HG02571 (cell line): ENCODE results near the gene KIDINS220.

Experiments
- ATAC-seq: cut with Tn5 transposase; IDR thresholded peaks from one replicate; pipeline ENCODE4 v1.9.1; 2021; ENCODE audit warnings: mild to moderate bottlenecking, moderate library complexity; ENCODE audit not compliant: unreplicated experiment

The KIDINS220 gene

GRCh38 chr2:8853426-8853825 lies 16.0 kb upstream of the KIDINS220 start:
- no peak for ATAC-seq

- ATAC-seq = no peak
These were observed 14.6 kb upstream of the KIDINS220 start for GRCh38 chr2:8851811-8852560.

GRCh38 chr2:8850845-8851487 lies 13.6 kb upstream of the KIDINS220 start:
- no peak for ATAC-seq

GRCh38 chr2:8849327-8849726 lies 11.9 kb upstream of the KIDINS220 start:
- ATAC-seq = no peak

- ATAC-seq = no peak
These were observed 11.1 kb upstream of the KIDINS220 start for GRCh38 chr2:8848328-8849100.

- no peak for ATAC-seq
These were observed 10.0 kb upstream of the KIDINS220 start for GRCh38 chr2:8847400-8847799.

DNA sequence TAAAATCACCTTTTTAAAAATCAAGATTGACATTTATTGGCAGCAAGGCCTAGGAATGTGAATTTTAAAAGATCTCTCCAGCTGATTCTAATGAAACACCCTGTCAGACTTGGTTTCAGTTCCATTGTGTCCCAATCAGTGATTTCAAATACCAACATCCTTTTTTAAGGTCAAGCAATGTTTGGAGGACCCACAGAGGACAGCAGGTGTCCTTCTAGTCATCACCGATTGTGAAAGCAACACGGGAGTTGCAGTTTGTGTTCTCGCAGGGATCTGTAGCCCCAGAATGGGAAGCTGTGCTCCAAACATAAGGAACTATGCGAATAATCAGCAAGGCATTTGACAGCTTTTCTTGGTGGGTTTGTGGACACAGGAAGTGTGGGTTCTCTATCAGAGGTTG lies 4.5 kb upstream of the KIDINS220 start:
- ATAC-seq = no peak

- ATAC-seq = no peak
These were observed 3.2 kb upstream of the KIDINS220 start for GRCh38 chr2:8840475-8841091.

DNA sequence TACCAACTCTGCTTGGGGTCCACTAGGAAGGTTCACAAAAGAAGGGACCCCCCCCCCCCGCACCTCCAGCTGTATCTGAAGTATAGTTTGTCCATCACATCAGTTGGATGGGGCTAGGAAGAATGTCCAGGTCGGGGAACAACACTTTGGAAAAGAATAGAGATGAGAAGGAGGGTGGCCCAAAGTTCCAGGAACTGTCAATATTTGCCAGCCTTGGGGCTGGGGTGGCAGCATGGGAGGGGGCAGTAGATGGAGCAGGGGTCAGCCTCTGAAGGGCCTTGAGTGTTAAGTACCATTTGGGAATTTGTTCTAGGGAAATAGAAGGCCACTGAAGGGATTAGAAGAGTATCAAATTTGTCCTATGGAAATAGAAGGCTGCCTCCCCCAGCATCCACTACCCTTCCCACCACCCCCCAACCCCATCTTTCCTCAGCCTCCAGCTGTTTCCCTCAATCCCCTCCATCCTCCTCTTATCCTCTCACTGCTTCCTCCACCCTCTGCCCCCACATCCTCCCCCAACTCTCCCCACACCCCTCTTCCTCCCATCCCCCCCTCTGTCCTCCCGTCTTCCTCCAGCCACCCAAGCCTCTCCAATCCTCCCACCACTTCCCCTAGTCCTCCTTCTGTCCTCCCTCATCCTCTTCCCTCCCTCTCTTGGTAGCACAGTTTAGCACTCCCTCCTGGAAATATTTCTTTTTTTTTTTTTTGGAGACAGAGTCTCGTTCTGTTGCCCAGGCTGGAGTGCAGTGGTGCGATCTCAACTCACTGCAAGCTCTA lies 2.0 kb upstream of the KIDINS220 start:
- no peak for ATAC-seq

DNA sequence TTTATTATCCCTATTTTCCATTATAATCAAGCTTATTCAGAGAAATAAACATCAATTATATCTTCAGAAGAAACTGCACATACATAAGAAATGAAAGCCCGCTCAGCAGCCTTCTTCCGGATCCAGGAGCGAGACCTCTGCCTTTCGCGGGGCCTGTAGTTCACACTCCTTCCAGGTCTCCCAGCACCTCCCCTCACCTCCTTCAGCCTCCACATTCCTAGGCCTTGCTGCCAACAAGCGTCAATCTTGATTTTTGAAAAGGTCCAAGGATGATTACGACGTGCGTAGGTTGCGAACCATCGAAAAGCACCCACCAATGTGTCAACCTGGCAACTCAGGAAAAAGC lies 355 bp upstream of the KIDINS220 start:
- no peak for ATAC-seq

DNA sequence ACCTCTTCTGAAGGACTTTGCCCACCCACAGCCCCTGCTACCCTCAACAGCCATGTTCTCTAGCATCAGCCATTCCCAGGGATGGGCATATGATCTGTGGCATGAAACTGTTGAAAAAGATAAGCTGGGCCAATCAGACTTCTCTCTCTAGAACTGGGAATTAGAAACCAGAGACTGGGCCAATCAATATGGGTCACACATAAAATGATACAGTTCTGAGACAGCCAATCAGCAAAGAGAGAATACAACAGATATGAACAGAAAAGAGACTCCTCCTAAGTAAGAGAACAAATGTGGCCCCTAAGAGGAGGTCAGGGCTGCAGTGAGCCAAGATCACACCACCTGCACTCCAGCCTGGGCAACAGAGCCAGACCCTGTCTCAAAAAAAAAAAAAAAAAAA lies 2.1 kb downstream of the KIDINS220 start:
- ATAC-seq = no peak

- ATAC-seq = no peak
These were observed 3.6 kb downstream of the KIDINS220 start for GRCh38 chr2:8833853-8834252.

- ATAC-seq = no peak
These were observed 5.9 kb downstream of the KIDINS220 start for GRCh38 chr2:8831516-8831915.

- no peak for ATAC-seq
These were observed 9.7 kb downstream of the KIDINS220 start for GRCh38 chr2:8827729-8828128.

DNA sequence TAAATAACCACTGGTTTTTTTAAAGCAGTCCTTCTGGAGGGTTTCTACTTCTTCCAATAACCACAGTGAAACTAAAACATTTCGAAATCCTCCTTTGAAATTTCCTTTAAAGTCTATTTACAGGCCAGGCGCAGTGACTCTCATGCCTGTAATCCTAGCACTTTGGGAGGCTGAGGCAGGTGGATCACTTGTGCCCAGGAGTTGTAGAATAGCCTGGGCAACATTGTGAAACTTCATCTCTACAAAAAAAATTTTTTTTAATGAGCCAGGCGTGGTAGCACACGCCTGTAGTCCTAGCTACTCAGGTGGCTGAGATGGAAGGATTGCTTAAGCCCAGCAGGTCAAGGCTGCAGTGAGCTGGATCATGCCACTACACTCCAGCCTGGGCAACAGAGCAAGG lies 15.2 kb downstream of the KIDINS220 start:
- ATAC-seq = no peak

GRCh38 chr2:8821276-8822217 lies 15.9 kb downstream of the KIDINS220 start:
- ATAC-seq = no peak

DNA sequence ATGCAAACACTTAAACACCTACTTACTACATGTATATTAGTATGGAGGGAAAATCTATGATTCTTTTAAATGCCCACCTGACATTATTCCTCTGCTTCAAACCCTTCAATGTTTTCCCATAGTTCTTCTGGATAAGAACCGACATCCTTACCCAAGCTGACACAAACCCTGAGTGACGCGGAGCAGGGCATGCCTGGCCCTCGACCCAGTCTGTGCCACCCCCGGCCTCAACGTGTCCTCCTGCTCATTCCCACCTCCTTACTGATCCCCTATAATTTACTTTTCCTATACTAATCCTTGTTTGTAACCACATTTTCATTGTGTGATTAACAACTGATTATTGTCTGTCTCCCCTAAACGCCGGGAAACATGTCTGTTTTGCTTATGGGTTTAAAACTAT lies 17.5 kb downstream of the KIDINS220 start:
- ATAC-seq = no peak

DNA sequence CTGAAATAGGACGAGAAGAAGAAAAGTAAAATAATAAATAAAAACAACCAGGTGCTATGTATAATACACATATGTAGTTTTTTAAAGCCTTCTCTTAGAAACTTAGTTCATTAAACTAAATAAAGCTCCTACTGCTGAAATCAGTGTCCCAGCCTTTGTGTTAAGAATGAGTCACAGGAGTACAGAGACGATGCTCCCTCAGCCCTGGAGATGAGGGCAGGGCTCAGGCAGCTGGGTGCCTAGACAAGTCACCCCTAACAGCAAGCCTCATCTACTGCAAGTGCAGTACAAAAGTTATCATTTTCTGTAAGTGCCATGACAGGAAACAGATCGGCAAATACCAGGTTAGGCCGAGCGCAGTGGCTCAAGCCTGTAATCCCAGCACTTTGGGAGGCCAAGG lies 18.2 kb downstream of the KIDINS220 start:
- no peak for ATAC-seq

GRCh38 chr2:8817221-8817620 lies 20.2 kb downstream of the KIDINS220 start:
- no peak for ATAC-seq
